Endothelial cell of umbilical vein (primary cell): ENCODE measurements around the gene HSD3B1. TPM values are rescaled to one million over a fixed set of nuclear protein-coding genes. Genes with fewer than 3 reads are reported as not detected.

Source experiments
- BruUV-seq: library from RNA; stranded (reverse); fragments of 400-500 nt; replicated peaks from 2 replicates; lab custom pipeline; 2021; lab: Mats Ljungman, UMichigan
- CTCF ChIA-PET: fragments of 300-600, 350-600 bp; sonication (Branson Sonifier 250); formaldehyde crosslinking; loops from one replicate; lab custom pipeline; 2021; ENCODE audit warnings: antibody characterized with exemption, inconsistent platforms; lab: Charles Lee
- POLR2A ChIA-PET: fragments of 300-600, 350-600 bp; sonication (Branson Sonifier 250); formaldehyde crosslinking; loops from one replicate; lab custom pipeline; 2021; ENCODE audit warnings: antibody characterized with exemption, inconsistent platforms; lab: Charles Lee
- DNase-seq: peaks from one replicate; pipeline ENCODE4 v3.0.0-alpha.2; 2011; ENCODE audit warnings: low read depth, low spot score
- FAIRE-seq: peaks from 2 replicates; lab custom pipeline; 2011; peaks lifted over from hg19 to GRCh38; lab: Jason Lieb, UNC
- H2AFZ ChIP-seq: 2 replicates; pipeline ENCODE4 v1.6.0; 2012; ENCODE audit warnings: low read depth, low read length, control low read depth, inconsistent platforms
- H3K27ac ChIP-seq: 2 replicates; pipeline ENCODE4 v1.5.1; 2011; ENCODE audit warnings: low read depth, mild to moderate bottlenecking, control low read depth, low read length, moderate library complexity; ENCODE audit not compliant: insufficient read depth
- H3K27me3 ChIP-seq, 2 experiments: 2 replicates each; pipeline versions ENCODE4 v1.6.0 to v1.6.1; 2011; ENCODE audit warnings: low read length in 2 of 2, mixed read lengths in 1 of 2; ENCODE audit not compliant: control insufficient read depth in 2 of 2, insufficient read depth in 2 of 2
- H3K36me3 ChIP-seq, 2 experiments: 2 replicates in 1 of 2; 3 replicates in 1 of 2; pipeline ENCODE4 v1.5.1; 2011; ENCODE audit warnings: low read length in 2 of 2, mild to moderate bottlenecking in 1 of 2, moderate library complexity in 1 of 2; ENCODE audit not compliant: control insufficient read depth in 2 of 2, insufficient read depth in 2 of 2; ENCODE audit errors: extremely low read depth in 1 of 2
- H3K4me1 ChIP-seq: 3 replicates; pipeline ENCODE4 v1.5.1; 2011; ENCODE audit warnings: mild to moderate bottlenecking, low read length; ENCODE audit not compliant: control insufficient read depth, insufficient read depth; ENCODE audit errors: extremely low read depth
- H3K4me2 ChIP-seq: 2 replicates; pipeline ENCODE4 v1.6.1; 2011; ENCODE audit warnings: low read length, control low read depth, mixed read lengths; ENCODE audit not compliant: insufficient read depth
- H3K4me3 ChIP-seq, 3 experiments: fragments of 200-600 bp in 1 of 3; sonication (generic), shearing (Covaris generic) in 1 of 3; replicated peaks in 1 of 3; 2 replicates each; pipeline ENCODE4 v1.5.1; 2011 to 2016; ENCODE audit warnings: control low read depth in 3 of 3, low read length in 3 of 3, mild to moderate bottlenecking in 2 of 3, inconsistent platforms in 1 of 3, low read depth in 1 of 3, moderate library complexity in 1 of 3; ENCODE audit not compliant: insufficient read depth in 1 of 3
- H3K79me2 ChIP-seq: 2 replicates; pipeline ENCODE4 v1.6.0; 2012; ENCODE audit warnings: low read length, inconsistent platforms; ENCODE audit not compliant: control insufficient read depth, insufficient read depth
- H3K9ac ChIP-seq: replicated peaks from 2 replicates; pipeline ENCODE3; 2011; ENCODE audit warnings: low read length, control low read depth; ENCODE audit not compliant: insufficient read depth; ENCODE audit errors: extremely low read depth
- H3K9me1 ChIP-seq: replicated peaks from 3 replicates; pipeline ENCODE4 v1.6.0; 2011; ENCODE audit warnings: mild to moderate bottlenecking, low read length; ENCODE audit not compliant: control insufficient read depth, insufficient read depth; ENCODE audit errors: extremely low read depth
- H3K9me3 ChIP-seq: replicated peaks from 2 replicates; pipeline ENCODE4 v1.5.1; 2012; ENCODE audit warnings: low read length, inconsistent platforms; ENCODE audit not compliant: control insufficient read depth, insufficient read depth
- H4K20me1 ChIP-seq: replicated peaks from 2 replicates; pipeline ENCODE3; 2011; ENCODE audit warnings: mild to moderate bottlenecking, low read length; ENCODE audit not compliant: control insufficient read depth, insufficient read depth; ENCODE audit errors: extremely low read depth
- EZH2 ChIP-seq: IDR thresholded peaks from 2 replicates; pipeline ENCODE4 v1.6.1; 2012; ENCODE audit warnings: borderline replicate concordance, low read depth, mild to moderate bottlenecking, moderate library complexity, low read length, inconsistent platforms; ENCODE audit not compliant: severe bottlenecking
- FOS ChIP-seq: IDR thresholded peaks from 2 replicates; pipeline ENCODE4 v1.6.1; 2011; ENCODE audit warnings: mild to moderate bottlenecking, low read length, moderate library complexity, borderline replicate concordance; ENCODE audit not compliant: insufficient read depth
- GATA2 ChIP-seq: IDR thresholded peaks from 2 replicates; pipeline ENCODE4 v1.7.0; 2011; ENCODE audit warnings: low read depth, mild to moderate bottlenecking, moderate library complexity, mixed read lengths, low read length; ENCODE audit not compliant: insufficient read length, insufficient read depth
- JUN ChIP-seq: IDR thresholded peaks from 2 replicates; pipeline ENCODE4 v1.6.1; 2011; ENCODE audit warnings: borderline replicate concordance, low read depth; ENCODE audit not compliant: insufficient read length, insufficient read depth
- MYC ChIP-seq: IDR thresholded peaks from one replicate; pipeline ENCODE4 v1.6.1; 2011; ENCODE audit warnings: mild to moderate bottlenecking, low read depth, low read length
- POLR2A ChIP-seq: IDR thresholded peaks from 2 replicates; pipeline ENCODE4 v1.6.1; 2012; ENCODE audit warnings: low read depth, mild to moderate bottlenecking, control low read depth, low read length
- POLR2AphosphoS5 ChIP-seq: IDR thresholded peaks from 2 replicates; pipeline ENCODE4 v1.6.1; 2012; ENCODE audit warnings: low read depth, mild to moderate bottlenecking, control low read depth, low read length, moderate library complexity; ENCODE audit not compliant: insufficient read depth
- dilution Hi-C: fragments of 300-500 bp; cut with MboI; formaldehyde crosslinking; loops from one replicate; pipeline ENCODE4 v1.15.0; 2019; ENCODE audit warnings: low sequenced_read_pairs; ENCODE audit not compliant: extremely low pct_ligation_motif_present
- intact Hi-C: fragments of 100-400 bp; cut with micrococcal nuclease; formaldehyde crosslinking; loops from one replicate; pipeline ENCODE4 v1.10.0; 2022
- polyA plus RNA-seq, 4 experiments: library from polyadenylated mRNA; depleted of rRNA in 3 of 4; stranded (reverse) in 3 of 4; unstranded in 1 of 4; fragments of >200 nt; gene quantifications; 2 replicates each; pipeline versions ENCODE4 v1.2.1 to v1.2.3, GENCODE V29; 2011 to 2012; ENCODE audit warnings: missing spikeins in 1 of 4
- total RNA-seq: library from RNA; stranded (reverse); gene quantifications from 2 replicates; pipeline ENCODE4 v1.2.3, GENCODE V29; 2021
- TF ChIP-seq, protein P1 (sequence below): IDR thresholded peaks from 2 replicates; pipeline ENCODE4 v1.6.1; 2011; ENCODE audit not compliant: insufficient read depth, insufficient read length
- TF ChIP-seq, protein P2 (sequence below), 2 donors: IDR thresholded peaks; 1 replicate in 1 of 2; 2 replicates in 1 of 2; pipeline ENCODE4 v1.5.1; 2011; ENCODE audit warnings: low read length in 2 of 2, mild to moderate bottlenecking in 2 of 2, moderate library complexity in 2 of 2, control low read depth in 1 of 2, inconsistent platforms in 1 of 2, low read depth in 1 of 2; ENCODE audit not compliant: insufficient read depth in 1 of 2; ENCODE audit errors: extremely low read depth in 1 of 2

HSD3B1 gene
- total and polyA plus RNA-seq, 2 donors (not counting 3 experiments of a cell fraction or from before 2014, with no cell fraction given), result not detected

GRCh38 chr1:119467857-119468668, 38.9 kb upstream of the HSD3B1 start:
- Histone ChIP-seq H3K27me3 (no peaks in the 10 kb centered on the region), H3K27ac (no peak overlapping the region), H3K9me3 (no peaks in the 10 kb centered on the region), H3K9me1 (no peaks in the 10 kb centered on the region), H3K79me2 (no peaks in the 10 kb centered on the region), H3K4me3 (no peak overlapping the region), H4K20me1 (no peaks in the 10 kb centered on the region), H3K36me3 (no peaks in the 10 kb centered on the region), H3K4me1 (no peaks in the 10 kb centered on the region), H3K9ac (no peak overlapping the region), H3K4me2 (no peak overlapping the region), H2AFZ (no peak overlapping the region)
- DNase-seq (no peak), FAIRE-seq (no peak)
- no TSS peak for BruUV-seq
- TF ChIP-seq MYC, result no peak
- TF ChIP-seq, protein P1, sequence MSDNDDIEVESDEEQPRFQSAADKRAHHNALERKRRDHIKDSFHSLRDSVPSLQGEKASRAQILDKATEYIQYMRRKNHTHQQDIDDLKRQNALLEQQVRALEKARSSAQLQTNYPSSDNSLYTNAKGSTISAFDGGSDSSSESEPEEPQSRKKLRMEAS, result no peak
- no peak for TF ChIP-seq POLR2AphosphoS5
- TF ChIP-seq POLR2A, result no peak
- no peak for TF ChIP-seq JUN
- no peak for TF ChIP-seq EZH2
- no peak for TF ChIP-seq FOS
- TF ChIP-seq GATA2, result no peak
- TF ChIP-seq, protein P2, sequence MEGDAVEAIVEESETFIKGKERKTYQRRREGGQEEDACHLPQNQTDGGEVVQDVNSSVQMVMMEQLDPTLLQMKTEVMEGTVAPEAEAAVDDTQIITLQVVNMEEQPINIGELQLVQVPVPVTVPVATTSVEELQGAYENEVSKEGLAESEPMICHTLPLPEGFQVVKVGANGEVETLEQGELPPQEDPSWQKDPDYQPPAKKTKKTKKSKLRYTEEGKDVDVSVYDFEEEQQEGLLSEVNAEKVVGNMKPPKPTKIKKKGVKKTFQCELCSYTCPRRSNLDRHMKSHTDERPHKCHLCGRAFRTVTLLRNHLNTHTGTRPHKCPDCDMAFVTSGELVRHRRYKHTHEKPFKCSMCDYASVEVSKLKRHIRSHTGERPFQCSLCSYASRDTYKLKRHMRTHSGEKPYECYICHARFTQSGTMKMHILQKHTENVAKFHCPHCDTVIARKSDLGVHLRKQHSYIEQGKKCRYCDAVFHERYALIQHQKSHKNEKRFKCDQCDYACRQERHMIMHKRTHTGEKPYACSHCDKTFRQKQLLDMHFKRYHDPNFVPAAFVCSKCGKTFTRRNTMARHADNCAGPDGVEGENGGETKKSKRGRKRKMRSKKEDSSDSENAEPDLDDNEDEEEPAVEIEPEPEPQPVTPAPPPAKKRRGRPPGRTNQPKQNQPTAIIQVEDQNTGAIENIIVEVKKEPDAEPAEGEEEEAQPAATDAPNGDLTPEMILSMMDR (IDR thresholded peaks at IDR 0.05; ENCODE audit: extremely low read depth in 1 of 2, insufficient read depth in 1 of 2, low read depth in 1 of 2, low read length in 2 of 2), result no peak
- POLR2A ChIA-PET, result no interaction called here
- dilution Hi-C loops, result no loop called here
- CTCF ChIA-PET, result interaction anchor here (1.6 kb wide), 1 partner anchor 8 kb away, joined by 4 read pairs; no protein-coding TSS in a partner anchor
- intact Hi-C loops, result no loop called here
